NCI-H510A (cell line): ENCODE data around the gene ELOVL5.
A peak's percentile ranks its signal among the peaks of the same experiment; 100 is the strongest.

Experiments used
- DNase-seq: peaks from one replicate; lab custom pipeline; 2025; lab: John Stamatoyannopoulos, UW

ELOVL5 gene

DNA sequence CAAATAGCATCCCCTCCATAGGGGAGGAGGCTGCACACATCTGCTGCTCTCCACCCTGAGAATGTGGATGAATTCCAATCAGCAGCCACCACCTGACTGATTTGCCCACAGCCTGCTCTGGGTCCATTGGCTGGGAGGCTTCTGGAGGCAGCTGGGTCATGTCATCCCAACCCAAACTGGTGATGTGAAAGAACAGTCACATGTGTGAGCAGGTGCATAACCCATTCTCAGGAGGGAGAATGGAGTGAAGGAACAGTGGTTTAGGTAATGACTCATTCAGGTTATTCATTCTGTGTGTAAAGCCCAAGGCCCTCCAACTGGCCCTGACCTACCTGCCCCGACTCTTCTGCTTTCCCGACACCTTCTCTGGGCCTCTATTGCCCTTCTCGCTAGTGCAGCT is 109.2 kb downstream of the ELOVL5 start:
- no peak for DNase-seq

DNA sequence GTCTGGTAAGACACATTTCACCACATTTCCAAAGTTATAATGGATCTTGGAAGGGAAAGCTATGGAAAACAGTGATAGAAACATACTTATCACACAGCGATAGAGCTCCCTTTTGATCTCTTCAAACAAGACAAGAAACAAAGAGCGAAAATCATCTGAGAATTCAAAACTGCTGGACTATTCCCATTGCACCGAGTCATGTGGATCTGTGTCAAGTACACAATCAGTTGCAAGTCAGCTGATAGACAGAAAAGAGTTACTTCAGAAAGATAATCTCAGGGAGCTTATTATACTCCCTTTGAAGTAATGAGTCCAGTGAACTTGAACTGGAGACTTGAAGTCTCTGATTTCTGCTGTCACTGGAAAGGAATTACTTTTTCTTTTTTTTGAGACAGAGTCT is 110.4 kb downstream of the ELOVL5 start:
- DNase-seq, result no peak

DNA sequence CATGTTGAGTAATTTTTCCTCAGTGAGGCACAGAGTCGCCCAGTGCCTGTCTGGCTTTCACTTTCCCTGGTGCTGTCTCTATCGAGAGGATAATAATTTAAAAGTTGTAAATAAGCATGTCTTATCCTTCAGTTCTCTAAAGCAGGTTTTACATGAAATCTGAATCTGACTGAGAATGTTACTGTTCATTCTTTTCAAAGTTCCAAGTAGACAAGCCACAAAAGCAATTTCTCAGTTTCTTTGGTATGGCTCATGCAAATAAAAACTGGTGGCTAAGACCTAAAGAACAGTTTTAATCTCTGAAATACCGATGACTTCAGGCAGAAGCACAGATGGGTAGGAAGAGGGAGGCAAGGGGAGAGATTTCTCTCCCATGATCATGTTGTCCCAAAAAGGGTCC is 112.5 kb downstream of the ELOVL5 start:
- DNase-seq, result no peak

DNA sequence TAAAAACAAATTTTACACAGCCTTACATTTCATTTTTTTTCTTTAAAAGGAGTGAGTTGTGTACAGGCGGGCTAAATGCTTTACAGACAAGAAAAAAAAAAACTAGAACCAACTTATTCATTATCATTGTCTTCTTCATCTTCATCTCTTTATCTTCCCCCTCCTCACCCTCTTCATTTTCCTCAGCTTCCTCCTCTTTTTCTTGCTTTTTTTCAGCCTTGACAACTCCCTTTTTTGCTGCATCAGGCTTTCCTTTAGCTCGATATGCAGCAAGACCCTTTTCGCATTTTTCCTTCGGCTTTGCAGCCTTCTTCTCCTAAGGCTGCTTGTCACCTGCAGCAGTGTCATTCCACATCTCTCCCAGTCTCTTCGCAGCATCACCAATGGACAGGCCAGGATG is 113.2 kb downstream of the ELOVL5 start:
- DNase-seq, result no peak

DNA sequence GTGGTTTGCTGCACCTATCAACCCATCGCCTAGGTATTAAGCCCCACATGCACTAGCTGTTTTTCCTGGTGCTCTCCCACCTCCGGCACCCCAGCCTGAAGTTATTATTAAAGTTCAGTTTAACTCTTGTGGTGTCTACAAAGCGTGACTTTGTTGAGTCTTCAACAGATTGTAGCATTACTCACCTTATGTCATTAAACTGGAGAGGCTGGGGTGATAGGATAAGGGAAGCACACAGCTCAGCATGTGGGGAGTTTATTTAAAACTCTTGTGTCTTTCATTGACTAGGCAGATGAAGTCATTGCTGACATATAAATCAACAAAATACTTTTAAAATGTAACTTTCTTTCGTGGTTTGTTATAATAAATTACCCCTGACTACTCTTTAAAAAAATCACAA is 115.4 kb downstream of the ELOVL5 start:
- DNase-seq, result peak; percentile 45

DNA sequence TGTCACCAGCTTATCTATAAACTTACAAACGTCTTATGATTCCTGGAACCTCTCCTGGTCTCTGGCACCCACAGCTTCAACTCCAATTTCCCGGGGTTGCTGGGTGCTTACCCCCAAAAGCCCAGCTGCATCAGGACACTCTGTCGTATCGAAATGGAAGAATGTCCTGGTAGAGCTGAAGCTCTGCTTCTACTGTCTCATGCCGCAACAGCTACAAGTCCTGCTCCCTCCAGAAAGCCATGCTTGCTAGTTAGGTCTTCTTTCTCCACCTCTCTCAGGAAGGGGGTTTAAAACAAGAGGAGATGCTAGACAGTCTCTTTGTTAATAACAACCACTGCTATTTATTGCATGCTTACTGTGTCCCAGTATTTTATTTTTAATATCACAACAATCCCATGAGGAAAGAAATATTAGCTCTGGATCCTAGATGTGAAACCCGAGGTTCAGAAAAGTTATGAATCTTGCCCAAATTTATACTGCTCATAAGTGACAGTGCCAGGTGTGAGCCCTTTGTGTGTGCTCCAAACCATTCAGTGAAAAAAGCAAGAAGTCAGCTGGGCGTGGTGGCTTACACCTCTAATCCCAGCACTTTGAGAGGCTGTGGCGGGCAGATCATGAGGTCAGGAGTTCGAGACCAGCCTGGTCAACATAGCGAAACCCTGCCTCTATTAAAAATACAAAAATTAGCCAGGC is 117.8 kb downstream of the ELOVL5 start:
- DNase-seq, result no peak

DNA sequence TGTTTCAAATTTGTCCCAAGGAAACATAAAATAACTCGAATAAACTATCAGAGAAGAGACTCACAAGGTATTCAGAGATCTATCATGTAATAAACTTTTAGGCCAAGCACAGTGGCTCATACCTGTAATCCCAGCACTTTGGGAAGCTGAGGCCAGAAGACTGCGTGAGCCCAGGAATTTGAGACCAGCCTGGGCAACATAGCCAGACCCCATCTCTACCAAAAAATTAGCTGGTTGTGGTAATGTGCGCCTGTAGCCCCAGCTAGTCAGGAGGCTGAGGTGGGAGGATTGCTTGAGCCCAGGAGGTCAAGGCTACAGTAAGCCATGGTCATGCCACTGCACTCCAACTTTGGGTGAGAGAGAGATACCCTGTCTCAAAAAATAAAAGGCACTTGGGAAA is 120.9 kb downstream of the ELOVL5 start:
- DNase-seq, result no peak

DNA sequence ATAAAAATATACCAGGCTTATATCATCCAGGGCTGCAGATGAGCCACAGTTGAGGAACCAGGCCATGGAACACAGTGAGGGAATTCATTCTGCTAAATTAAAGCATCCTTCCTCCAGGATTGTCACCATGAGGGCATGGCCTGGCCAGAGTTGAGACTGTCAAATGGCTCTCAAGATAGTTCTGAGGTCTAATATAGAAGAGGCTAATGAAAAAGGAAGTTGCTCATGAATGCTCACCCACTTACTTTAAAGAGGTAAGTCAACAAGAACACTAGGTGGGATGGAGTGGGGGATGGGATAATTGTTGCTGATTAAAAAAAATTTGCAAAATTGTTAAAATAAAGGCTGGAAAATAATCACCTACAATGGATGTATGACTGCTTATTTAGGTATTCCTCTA is 128.1 kb downstream of the ELOVL5 start:
- no peak for DNase-seq
